Glutamatergic neuron (in vitro differentiated cells): Measurements from ENCODE around the gene C1orf159. TPM values are rescaled to one million over a fixed set of nuclear protein-coding genes. Genes with fewer than 3 reads are reported as not detected.

Experiments used
- DNase-seq: peaks from one replicate; pipeline ENCODE4 v3.0.0; 2022
- H3K27ac Mint-ChIP-seq: one replicate; pipeline ENCODE4 v1.8.0; 2020; ENCODE audit warnings: mild to moderate bottlenecking, mixed read lengths, inconsistent platforms; ENCODE audit not compliant: unreplicated experiment
- H3K27me3 Mint-ChIP-seq: one replicate; pipeline ENCODE4 v1.8.0; 2020; ENCODE audit warnings: mild to moderate bottlenecking, moderate library complexity, mixed read lengths, inconsistent platforms; ENCODE audit not compliant: unreplicated experiment
- H3K36me3 Mint-ChIP-seq: one replicate; pipeline ENCODE4 v1.8.0; 2020; ENCODE audit warnings: mild to moderate bottlenecking, mixed read lengths, inconsistent platforms; ENCODE audit not compliant: unreplicated experiment
- H3K4me1 Mint-ChIP-seq: one replicate; pipeline ENCODE4 v1.8.0; 2020; ENCODE audit warnings: mild to moderate bottlenecking, low read depth, mixed read lengths, inconsistent platforms; ENCODE audit not compliant: unreplicated experiment
- H3K4me3 Mint-ChIP-seq: one replicate; pipeline ENCODE4 v1.8.0; 2020; ENCODE audit warnings: mild to moderate bottlenecking, mixed read lengths, inconsistent platforms; ENCODE audit not compliant: unreplicated experiment
- H3K9me3 Mint-ChIP-seq: one replicate; pipeline ENCODE4 v1.8.0; 2020; ENCODE audit warnings: mild to moderate bottlenecking, moderate library complexity, mixed read lengths, inconsistent platforms; ENCODE audit not compliant: unreplicated experiment
- total RNA-seq: library from RNA; stranded (reverse); fragmentation: NEBNext Ultra II Directional; extraction: Animal tissue kit (Norgen Biotek cat#: 25700); gene quantifications from one replicate; pipeline ENCODE4 v1.2.1, GENCODE V29; 2021; ENCODE audit not compliant: unreplicated experiment
- TF ChIP-seq, protein P1 (sequence below): fragments of 200-600 bp; sonication (generic); IDR thresholded peaks from one replicate; pipeline ENCODE4 v1.5.0; 2021; ENCODE audit not compliant: partially characterized antibody, unreplicated experiment

C1orf159 gene
- total RNA-seq, 1 donor from 2014 or later, result 24.5 TPM

DNA sequence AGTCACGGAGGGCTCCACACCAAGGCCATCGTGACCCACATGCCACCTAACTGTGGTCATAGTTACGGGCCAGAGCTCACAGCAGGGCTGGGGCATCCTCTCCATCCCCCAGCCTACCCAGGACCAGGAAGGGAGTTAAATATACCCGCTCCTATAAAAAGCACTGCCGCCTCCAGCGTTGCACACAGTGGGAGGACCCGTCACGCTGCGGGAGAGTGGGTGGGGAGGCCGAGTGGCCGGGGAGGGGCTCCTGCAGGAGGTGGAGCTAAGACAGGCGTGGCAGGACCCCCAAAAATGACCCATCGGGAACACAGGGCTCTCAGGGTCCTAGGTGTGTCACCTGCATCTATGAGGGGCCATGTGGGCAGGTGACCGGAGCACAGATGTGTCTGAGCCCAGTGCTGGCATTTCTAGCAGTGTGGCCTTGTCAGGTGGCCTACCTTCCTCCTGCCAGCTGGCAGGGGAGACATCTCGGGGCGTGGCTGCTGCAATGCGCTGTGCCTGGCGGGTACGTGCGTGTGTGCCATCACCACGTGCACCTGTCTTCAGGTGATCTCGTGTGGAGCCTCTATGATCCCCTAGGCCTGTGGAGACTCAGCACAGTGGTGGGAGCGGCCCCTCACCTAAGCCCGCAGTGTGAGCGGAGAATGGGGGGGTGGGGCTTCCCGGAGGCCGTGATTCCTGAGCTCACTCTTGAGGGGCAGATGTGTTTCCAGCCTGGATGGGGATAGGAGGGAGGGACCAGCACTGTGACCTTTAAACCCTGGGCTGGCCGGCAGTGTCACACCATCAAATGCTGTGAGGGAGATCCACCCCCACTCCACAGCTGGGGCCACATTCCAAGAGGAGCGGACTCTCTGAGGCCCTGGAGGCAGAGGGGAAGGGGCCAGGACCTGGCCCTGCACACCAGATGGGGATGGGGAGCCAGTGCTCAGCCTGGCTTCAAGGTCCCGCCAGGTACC is 78.2 kb downstream of the C1orf159 start:
- Mint-ChIP-seq H3K36me3 (no peaks in the 10 kb centered on the region), H3K9me3 (peaks cover 12% of the 10 kb centered on the region), H3K27ac (no peak overlapping the region), H3K27me3 (peaks cover 16% of the 10 kb centered on the region), H3K4me1 (peaks cover 21% of the 10 kb centered on the region), H3K4me3 (peak overlapping the region; percentile 38)
- TF ChIP-seq, protein P1, sequence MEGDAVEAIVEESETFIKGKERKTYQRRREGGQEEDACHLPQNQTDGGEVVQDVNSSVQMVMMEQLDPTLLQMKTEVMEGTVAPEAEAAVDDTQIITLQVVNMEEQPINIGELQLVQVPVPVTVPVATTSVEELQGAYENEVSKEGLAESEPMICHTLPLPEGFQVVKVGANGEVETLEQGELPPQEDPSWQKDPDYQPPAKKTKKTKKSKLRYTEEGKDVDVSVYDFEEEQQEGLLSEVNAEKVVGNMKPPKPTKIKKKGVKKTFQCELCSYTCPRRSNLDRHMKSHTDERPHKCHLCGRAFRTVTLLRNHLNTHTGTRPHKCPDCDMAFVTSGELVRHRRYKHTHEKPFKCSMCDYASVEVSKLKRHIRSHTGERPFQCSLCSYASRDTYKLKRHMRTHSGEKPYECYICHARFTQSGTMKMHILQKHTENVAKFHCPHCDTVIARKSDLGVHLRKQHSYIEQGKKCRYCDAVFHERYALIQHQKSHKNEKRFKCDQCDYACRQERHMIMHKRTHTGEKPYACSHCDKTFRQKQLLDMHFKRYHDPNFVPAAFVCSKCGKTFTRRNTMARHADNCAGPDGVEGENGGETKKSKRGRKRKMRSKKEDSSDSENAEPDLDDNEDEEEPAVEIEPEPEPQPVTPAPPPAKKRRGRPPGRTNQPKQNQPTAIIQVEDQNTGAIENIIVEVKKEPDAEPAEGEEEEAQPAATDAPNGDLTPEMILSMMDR, result no peak
- no peak for DNase-seq

GRCh38 chr1:1035291-1035943 is 80.5 kb downstream of the C1orf159 start:
- peaks cover 22% of the 10 kb centered on the region for H3K9me3 Mint-ChIP-seq

DNA sequence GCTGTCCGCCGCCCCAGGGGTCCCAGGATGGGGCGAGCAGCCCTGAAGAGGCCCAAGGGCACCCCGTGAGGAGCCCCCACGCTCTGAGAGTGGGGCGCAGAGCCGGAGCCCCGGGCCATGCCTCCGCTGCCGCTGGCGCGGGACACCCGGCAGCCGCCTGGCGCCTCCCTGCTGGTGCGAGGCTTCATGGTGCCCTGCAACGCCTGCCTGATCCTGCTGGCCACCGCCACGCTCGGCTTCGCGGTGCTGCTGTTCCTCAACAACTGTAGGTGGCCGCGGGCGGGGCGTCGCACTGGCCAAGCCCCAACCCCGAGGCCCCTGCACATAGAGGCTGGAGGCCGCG is 81.5 kb downstream of the C1orf159 start:
- H3K27me3 Mint-ChIP-seq, result peaks cover 20% of the 10 kb centered on the region
- H3K36me3 Mint-ChIP-seq, result no peaks in the 10 kb centered on the region
- H3K4me3 Mint-ChIP-seq, result peak overlapping the region; percentile 77

More at GRCh38 chr1:1035291-1035943, 80.5 kb downstream of the C1orf159 start:
- Mint-ChIP-seq H3K27me3 (peaks cover 24% of the 10 kb centered on the region), H3K36me3 (no peaks in the 10 kb centered on the region), H3K4me3 (peak overlapping the region; percentile 85), H3K4me1 (peaks cover 29% of the 10 kb centered on the region), H3K27ac (peak overlapping the region; percentile 84)
- TF ChIP-seq, protein P1, result no peak
- no peak for DNase-seq

DNA sequence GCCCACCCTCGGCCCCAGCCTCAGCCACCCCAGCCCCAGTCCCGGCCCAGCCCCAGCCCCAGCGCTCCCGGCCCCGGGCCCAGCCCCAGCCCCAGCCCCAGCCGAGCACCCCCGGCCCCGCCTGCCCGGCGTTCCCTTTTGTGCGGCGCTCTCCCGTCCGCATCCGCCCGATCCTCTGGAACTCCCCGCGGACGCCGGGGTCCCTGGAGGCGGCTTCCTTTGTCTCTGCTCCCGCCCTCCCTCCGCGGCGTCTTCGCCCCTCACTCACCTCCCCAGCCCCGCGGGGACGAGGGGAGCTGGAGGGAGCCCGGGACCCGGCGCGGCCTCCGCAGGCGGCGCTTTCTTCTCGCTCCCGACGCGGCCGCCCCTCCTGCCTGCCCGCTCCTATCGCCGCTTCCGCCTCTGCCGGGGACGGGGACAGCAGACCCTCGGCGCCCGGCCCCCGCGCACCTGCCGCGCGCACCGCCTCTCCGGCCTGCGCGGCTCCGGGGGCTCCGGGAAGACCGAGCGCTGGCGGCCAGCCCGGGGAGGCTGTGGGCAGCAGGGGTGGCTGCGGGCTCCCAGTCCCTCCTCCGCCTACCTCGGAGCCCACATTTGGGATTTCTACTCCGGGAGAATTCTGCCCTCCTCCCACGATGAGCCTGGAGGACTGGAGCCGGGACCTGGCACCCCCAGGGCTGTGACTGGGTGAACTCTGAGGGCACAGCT is 82.0 kb downstream of the C1orf159 start:
- DNase-seq, result peak; percentile 84
- Mint-ChIP-seq H3K27me3 (peaks cover 19% of the 10 kb centered on the region), H3K27ac (peak overlapping the region; percentile 68), H3K4me1 (peaks cover 24% of the 10 kb centered on the region), H3K36me3 (no peaks in the 10 kb centered on the region), H3K4me3 (peak overlapping the region; percentile 71), H3K9me3 (peaks cover 22% of the 10 kb centered on the region)
- TF ChIP-seq, protein P1, result no peak

More for the DNA sequence above, 81.5 kb downstream of the C1orf159 start:
- peak; percentile 62 for DNase-seq
- Mint-ChIP-seq H3K27ac (peak overlapping the region; percentile 80), H3K9me3 (peaks cover 22% of the 10 kb centered on the region), H3K4me1 (peaks cover 28% of the 10 kb centered on the region)
- TF ChIP-seq, protein P1, result no peak
